COLO829 (cell line): Measurements from ENCODE around the gene SLFN13.
"Not testable (repeated sequence)": the region's sequence is repeated elsewhere in the genome, so short reads cannot be mapped to it uniquely, and the experiment has no call there.

Source experiments
- DNase-seq: peaks from one replicate; pipeline ENCODE4 v3.0.0; 2012; ENCODE audit warnings: low spot score

The SLFN13 gene

GRCh38 chr17:35448214-35448898, at the start of gene SLFN13:
Gene SLFN13, minus strand, starts transcription at chr17:35448766. Its CDS starts 3,086 bp downstream, at chr17:35445680.
- DNase-seq = peak; percentile 8

- no peak for DNase-seq
These were observed 48.1 kb upstream of the SLFN13 start for GRCh38 chr17:35496451-35497290.

GRCh38 chr17:35493040-35493439, 44.5 kb upstream of the SLFN13 start:
- no peak for DNase-seq

GRCh38 chr17:35491417-35491816, 42.9 kb upstream of the SLFN13 start:
- DNase-seq = no peak

- DNase-seq = no peak
These were observed 41.4 kb upstream of the SLFN13 start for GRCh38 chr17:35489944-35490343.

GRCh38 chr17:35488991-35489390, 40.4 kb upstream of the SLFN13 start:
- no peak for DNase-seq

GRCh38 chr17:35486920-35487732, 38.6 kb upstream of the SLFN13 start:
- peak; percentile 69 for DNase-seq

GRCh38 chr17:35479271-35479670, 30.7 kb upstream of the SLFN13 start:
- no peak for DNase-seq

GRCh38 chr17:35477248-35477647, 28.7 kb upstream of the SLFN13 start:
- no peak for DNase-seq

GRCh38 chr17:35476283-35476820, 27.8 kb upstream of the SLFN13 start:
- no peak for DNase-seq

GRCh38 chr17:35468475-35468874, 19.9 kb upstream of the SLFN13 start:
- no peak for DNase-seq

- DNase-seq = no peak
These were observed 19.3 kb upstream of the SLFN13 start for GRCh38 chr17:35467824-35468223.

- DNase-seq = no peak
These were observed 11.8 kb upstream of the SLFN13 start for GRCh38 chr17:35460354-35460851.

GRCh38 chr17:35454035-35454434, 5.5 kb upstream of the SLFN13 start:
- not testable (repeated sequence) for DNase-seq

GRCh38 chr17:35453171-35453570, 4.6 kb upstream of the SLFN13 start:
- no peak for DNase-seq

- DNase-seq = no peak
These were observed 885 bp upstream of the SLFN13 start for GRCh38 chr17:35449371-35449931.

GRCh38 chr17:35448899-35449227, 297 bp upstream of the SLFN13 start:
- no peak for DNase-seq

- peak; percentile 57 for DNase-seq
These were observed 1.1 kb downstream of the SLFN13 start for GRCh38 chr17:35447499-35447898.

- DNase-seq = no peak
These were observed 10.1 kb downstream of the SLFN13 start for GRCh38 chr17:35438433-35438832.

GRCh38 chr17:35433075-35433894, 15.3 kb downstream of the SLFN13 start:
- DNase-seq = peak; percentile 95
